ENCODE results near the gene IQGAP3. TPM values are rescaled to one million over a fixed set of nuclear protein-coding genes. Genes with fewer than 3 reads are reported as not detected.

IQGAP3 gene
- polyA plus RNA-seq, 1 donor from 2014 or later = not detected

DNA sequence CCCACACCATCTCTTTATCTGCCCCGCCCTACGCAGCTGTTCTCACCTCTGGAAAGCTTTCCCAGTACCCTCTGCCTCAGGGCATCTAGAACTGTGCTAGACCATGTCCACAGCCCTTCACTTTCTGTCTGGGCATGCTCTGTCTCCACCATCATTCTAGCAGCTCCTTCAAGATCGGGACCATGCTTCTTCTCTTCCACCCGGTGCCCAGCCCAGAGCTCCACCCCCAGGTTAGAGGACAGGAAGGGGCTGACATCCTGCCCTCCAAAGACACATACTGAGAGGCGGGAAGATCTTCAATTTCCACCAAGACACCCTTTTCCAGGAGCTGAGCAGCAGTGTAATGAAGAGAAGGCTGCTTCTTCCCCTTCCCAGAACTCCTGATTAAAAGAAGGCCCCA is 44.1 kb downstream of the IQGAP3 start:
- H3K27ac ChIP-seq (ENCODE audit: low read length) = no peak overlapping the region
- H3K79me2 ChIP-seq (replicated peaks; ENCODE audit: insufficient read depth, low read length) = no peaks in the 10 kb centered on the region
- no peaks in the 10 kb centered on the region for H3K27me3 ChIP-seq (ENCODE audit: insufficient read depth, low read depth, low read length)
- no peaks in the 10 kb centered on the region for H3K9me2 ChIP-seq (ENCODE audit: insufficient read depth, low read length)
- H3K36me3 ChIP-seq (ENCODE audit: insufficient read depth, low read length) = no peaks in the 10 kb centered on the region
- H2AFZ ChIP-seq (ENCODE audit: low read depth, low read length) = no peak overlapping the region
- H3K4me2 ChIP-seq (ENCODE audit: low read length) = no peak overlapping the region
- TF ChIP-seq SMC3 (conservative IDR thresholded peaks at IDR 0.05; ENCODE audit: poor library complexity) (no peak), MXI1 (conservative IDR thresholded peaks at IDR 0.05; ENCODE audit: poor library complexity, severe bottlenecking) (no peak), EZH2 (IDR thresholded peaks at IDR 0.05; ENCODE audit: borderline replicate concordance, insufficient read depth, low read length, poor library complexity, severe bottlenecking) (no peak), POLR2AphosphoS5 (IDR thresholded peaks at IDR 0.05) (no peak), RAD21 (conservative IDR thresholded peaks at IDR 0.05) (no peak), TAF1 (IDR thresholded peaks at IDR 0.05; ENCODE audit: low read depth) (no peak), EP300 (conservative IDR thresholded peaks at IDR 0.05; ENCODE audit: poor library complexity, severe bottlenecking) (no peak)
- TF ChIP-seq, protein P1, sequence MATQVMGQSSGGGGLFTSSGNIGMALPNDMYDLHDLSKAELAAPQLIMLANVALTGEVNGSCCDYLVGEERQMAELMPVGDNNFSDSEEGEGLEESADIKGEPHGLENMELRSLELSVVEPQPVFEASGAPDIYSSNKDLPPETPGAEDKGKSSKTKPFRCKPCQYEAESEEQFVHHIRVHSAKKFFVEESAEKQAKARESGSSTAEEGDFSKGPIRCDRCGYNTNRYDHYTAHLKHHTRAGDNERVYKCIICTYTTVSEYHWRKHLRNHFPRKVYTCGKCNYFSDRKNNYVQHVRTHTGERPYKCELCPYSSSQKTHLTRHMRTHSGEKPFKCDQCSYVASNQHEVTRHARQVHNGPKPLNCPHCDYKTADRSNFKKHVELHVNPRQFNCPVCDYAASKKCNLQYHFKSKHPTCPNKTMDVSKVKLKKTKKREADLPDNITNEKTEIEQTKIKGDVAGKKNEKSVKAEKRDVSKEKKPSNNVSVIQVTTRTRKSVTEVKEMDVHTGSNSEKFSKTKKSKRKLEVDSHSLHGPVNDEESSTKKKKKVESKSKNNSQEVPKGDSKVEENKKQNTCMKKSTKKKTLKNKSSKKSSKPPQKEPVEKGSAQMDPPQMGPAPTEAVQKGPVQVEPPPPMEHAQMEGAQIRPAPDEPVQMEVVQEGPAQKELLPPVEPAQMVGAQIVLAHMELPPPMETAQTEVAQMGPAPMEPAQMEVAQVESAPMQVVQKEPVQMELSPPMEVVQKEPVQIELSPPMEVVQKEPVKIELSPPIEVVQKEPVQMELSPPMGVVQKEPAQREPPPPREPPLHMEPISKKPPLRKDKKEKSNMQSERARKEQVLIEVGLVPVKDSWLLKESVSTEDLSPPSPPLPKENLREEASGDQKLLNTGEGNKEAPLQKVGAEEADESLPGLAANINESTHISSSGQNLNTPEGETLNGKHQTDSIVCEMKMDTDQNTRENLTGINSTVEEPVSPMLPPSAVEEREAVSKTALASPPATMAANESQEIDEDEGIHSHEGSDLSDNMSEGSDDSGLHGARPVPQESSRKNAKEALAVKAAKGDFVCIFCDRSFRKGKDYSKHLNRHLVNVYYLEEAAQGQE (IDR thresholded peaks at IDR 0.05; ENCODE audit: borderline replicate concordance) = no peak
- TF ChIP-seq, protein P2, sequence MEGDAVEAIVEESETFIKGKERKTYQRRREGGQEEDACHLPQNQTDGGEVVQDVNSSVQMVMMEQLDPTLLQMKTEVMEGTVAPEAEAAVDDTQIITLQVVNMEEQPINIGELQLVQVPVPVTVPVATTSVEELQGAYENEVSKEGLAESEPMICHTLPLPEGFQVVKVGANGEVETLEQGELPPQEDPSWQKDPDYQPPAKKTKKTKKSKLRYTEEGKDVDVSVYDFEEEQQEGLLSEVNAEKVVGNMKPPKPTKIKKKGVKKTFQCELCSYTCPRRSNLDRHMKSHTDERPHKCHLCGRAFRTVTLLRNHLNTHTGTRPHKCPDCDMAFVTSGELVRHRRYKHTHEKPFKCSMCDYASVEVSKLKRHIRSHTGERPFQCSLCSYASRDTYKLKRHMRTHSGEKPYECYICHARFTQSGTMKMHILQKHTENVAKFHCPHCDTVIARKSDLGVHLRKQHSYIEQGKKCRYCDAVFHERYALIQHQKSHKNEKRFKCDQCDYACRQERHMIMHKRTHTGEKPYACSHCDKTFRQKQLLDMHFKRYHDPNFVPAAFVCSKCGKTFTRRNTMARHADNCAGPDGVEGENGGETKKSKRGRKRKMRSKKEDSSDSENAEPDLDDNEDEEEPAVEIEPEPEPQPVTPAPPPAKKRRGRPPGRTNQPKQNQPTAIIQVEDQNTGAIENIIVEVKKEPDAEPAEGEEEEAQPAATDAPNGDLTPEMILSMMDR (IDR thresholded peaks at IDR 0.05; ENCODE audit: poor library complexity, severe bottlenecking) = no peak
- H3K4me3 ChIP-seq (ENCODE audit: low read length) = no peak overlapping the region
- no peaks in the 10 kb centered on the region for H4K20me1 ChIP-seq (ENCODE audit: insufficient read depth)
- no peaks in the 10 kb centered on the region for H3K9me3 ChIP-seq (ENCODE audit: low read length)
- H3K9ac ChIP-seq (ENCODE audit: low read length) = no peak overlapping the region
- no peaks in the 10 kb centered on the region for H3F3A ChIP-seq (ENCODE audit: insufficient read depth, low read length, poor library complexity, severe bottlenecking)

DNA sequence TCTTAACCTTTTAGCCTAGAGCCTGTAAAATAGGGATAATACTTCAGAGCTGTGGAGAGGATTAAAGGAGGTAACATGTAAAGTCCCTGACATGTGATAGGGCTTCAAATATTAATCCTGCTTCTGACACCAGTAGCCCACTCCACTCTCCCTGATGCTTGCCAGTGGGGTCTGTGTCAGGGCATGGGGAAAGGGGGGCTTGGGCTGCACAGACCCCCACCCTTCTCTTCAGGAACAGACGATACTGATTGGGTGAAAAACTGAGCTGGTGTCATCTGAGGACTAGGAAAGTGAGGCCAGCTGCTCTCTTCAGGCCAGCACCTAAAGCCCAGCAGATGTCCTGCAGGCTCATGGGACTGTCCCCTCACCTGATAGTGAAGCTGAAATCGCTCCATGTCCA is 44.8 kb downstream of the IQGAP3 start:
- Histone ChIP-seq H3K27me3 (ENCODE audit: insufficient read depth, low read depth, low read length) (no peaks in the 10 kb centered on the region), H3K4me3 (ENCODE audit: low read length) (no peak overlapping the region)
- TF ChIP-seq RAD21 (conservative IDR thresholded peaks at IDR 0.05) = no peak
- TF ChIP-seq TAF1 (IDR thresholded peaks at IDR 0.05; ENCODE audit: low read depth) = no peak
- no peak for TF ChIP-seq POLR2AphosphoS5 (IDR thresholded peaks at IDR 0.05)
- no peak for TF ChIP-seq EZH2 (IDR thresholded peaks at IDR 0.05; ENCODE audit: borderline replicate concordance, insufficient read depth, low read length, poor library complexity, severe bottlenecking)
- TF ChIP-seq SMC3 (conservative IDR thresholded peaks at IDR 0.05; ENCODE audit: poor library complexity) = no peak
- TF ChIP-seq, protein P2 (IDR thresholded peaks at IDR 0.05; ENCODE audit: poor library complexity, severe bottlenecking) = no peak
- TF ChIP-seq MXI1 (conservative IDR thresholded peaks at IDR 0.05; ENCODE audit: poor library complexity, severe bottlenecking) = no peak
- TF ChIP-seq, protein P1 (IDR thresholded peaks at IDR 0.05; ENCODE audit: borderline replicate concordance) = no peak
- TF ChIP-seq EP300 (conservative IDR thresholded peaks at IDR 0.05; ENCODE audit: poor library complexity, severe bottlenecking) = no peak

More for the DNA sequence above, 44.8 kb downstream of the IQGAP3 start:
- Histone ChIP-seq H3K79me2 (replicated peaks; ENCODE audit: insufficient read depth, low read length) (no peaks in the 10 kb centered on the region), H3K27ac (ENCODE audit: low read length) (no peak overlapping the region), H3K9ac (ENCODE audit: low read length) (no peak overlapping the region), H3K9me3 (ENCODE audit: low read length) (no peaks in the 10 kb centered on the region), H2AFZ (ENCODE audit: low read depth, low read length) (no peak overlapping the region), H3K9me2 (ENCODE audit: insufficient read depth, low read length) (no peaks in the 10 kb centered on the region), H3F3A (ENCODE audit: insufficient read depth, low read length, poor library complexity, severe bottlenecking) (no peaks in the 10 kb centered on the region), H3K4me2 (ENCODE audit: low read length) (no peak overlapping the region), H3K36me3 (ENCODE audit: insufficient read depth, low read length) (no peaks in the 10 kb centered on the region), H4K20me1 (ENCODE audit: insufficient read depth) (no peaks in the 10 kb centered on the region)
